ENCODE measurements around the gene SORBS2.

Gene SORBS2

GRCh38 chr4:185793716-185794115 is 18.3 kb downstream of the SORBS2 start:
- Histone ChIP-seq H3K4me3 (ENCODE audit: severe bottlenecking) (no peak overlapping the region), H3K36me3 (ENCODE audit: low read depth) (no peaks in the 10 kb centered on the region), H3K4me1 (ENCODE audit: insufficient read depth, poor library complexity, severe bottlenecking) (peaks cover 13% of the 10 kb centered on the region), H3K27me3 (ENCODE audit: insufficient read depth, poor library complexity, severe bottlenecking) (no peaks in the 10 kb centered on the region), H3K9me3 (ENCODE audit: severe bottlenecking) (no peaks in the 10 kb centered on the region), H3K27ac (ENCODE audit: poor library complexity, severe bottlenecking) (no peak overlapping the region)
- no peak for TF ChIP-seq CTCF (IDR thresholded peaks at IDR 0.05; ENCODE audit: poor library complexity, severe bottlenecking)
- ATAC-seq (ENCODE audit: low read depth): no peak
- DNase-seq (ENCODE audit: low spot score): no peak

GRCh38 chr4:185793116-185793485 is 18.9 kb downstream of the SORBS2 start:
- Histone ChIP-seq H3K27me3 (ENCODE audit: insufficient read depth, poor library complexity, severe bottlenecking) (no peaks in the 10 kb centered on the region), H3K36me3 (ENCODE audit: low read depth) (no peaks in the 10 kb centered on the region), H3K9me3 (ENCODE audit: severe bottlenecking) (no peaks in the 10 kb centered on the region), H3K4me1 (ENCODE audit: insufficient read depth, poor library complexity, severe bottlenecking) (peaks cover 13% of the 10 kb centered on the region), H3K27ac (ENCODE audit: poor library complexity, severe bottlenecking) (peak overlapping the region; percentile 38), H3K4me3 (ENCODE audit: severe bottlenecking) (no peak overlapping the region)
- ATAC-seq (ENCODE audit: low read depth): peak; percentile 11; the same call in 1 of the 3 replicates
- DNase-seq (ENCODE audit: low spot score): no peak
- no peak for TF ChIP-seq CTCF (IDR thresholded peaks at IDR 0.05; ENCODE audit: poor library complexity, severe bottlenecking)

- Histone ChIP-seq H3K9me3 (ENCODE audit: severe bottlenecking) (no peaks in the 10 kb centered on the region), H3K27ac (ENCODE audit: poor library complexity, severe bottlenecking) (peak overlapping the region; percentile 38), H3K27me3 (ENCODE audit: insufficient read depth, poor library complexity, severe bottlenecking) (no peaks in the 10 kb centered on the region), H3K36me3 (ENCODE audit: low read depth) (no peaks in the 10 kb centered on the region), H3K4me3 (ENCODE audit: severe bottlenecking) (no peak overlapping the region), H3K4me1 (ENCODE audit: insufficient read depth, poor library complexity, severe bottlenecking) (peaks cover 13% of the 10 kb centered on the region)
- no peak for TF ChIP-seq CTCF (IDR thresholded peaks at IDR 0.05; ENCODE audit: poor library complexity, severe bottlenecking)
- ATAC-seq (ENCODE audit: low read depth) (peak; percentile 96), DNase-seq (ENCODE audit: low spot score) (no peak)
These were observed 19.4 kb downstream of the SORBS2 start for GRCh38 chr4:185792384-185793115.

- Histone ChIP-seq H3K27ac (ENCODE audit: poor library complexity, severe bottlenecking) (no peak overlapping the region), H3K9me3 (ENCODE audit: severe bottlenecking) (no peaks in the 10 kb centered on the region), H3K4me3 (ENCODE audit: severe bottlenecking) (no peak overlapping the region), H3K36me3 (ENCODE audit: low read depth) (no peaks in the 10 kb centered on the region), H3K4me1 (ENCODE audit: insufficient read depth, poor library complexity, severe bottlenecking) (peaks cover 10% of the 10 kb centered on the region), H3K27me3 (ENCODE audit: insufficient read depth, poor library complexity, severe bottlenecking) (no peaks in the 10 kb centered on the region)
- no peak for TF ChIP-seq CTCF (IDR thresholded peaks at IDR 0.05; ENCODE audit: poor library complexity, severe bottlenecking)
- no peak for DNase-seq (ENCODE audit: low spot score)
- no peak for ATAC-seq (ENCODE audit: low read depth)
These were observed 23.9 kb downstream of the SORBS2 start for GRCh38 chr4:185787926-185788679.

- Histone ChIP-seq H3K27ac (ENCODE audit: poor library complexity, severe bottlenecking) (no peak overlapping the region), H3K4me3 (ENCODE audit: severe bottlenecking) (no peak overlapping the region), H3K27me3 (ENCODE audit: insufficient read depth, poor library complexity, severe bottlenecking) (no peaks in the 10 kb centered on the region), H3K36me3 (ENCODE audit: low read depth) (no peaks in the 10 kb centered on the region), H3K4me1 (ENCODE audit: insufficient read depth, poor library complexity, severe bottlenecking) (peaks cover 4% of the 10 kb centered on the region), H3K9me3 (ENCODE audit: severe bottlenecking) (no peaks in the 10 kb centered on the region)
- no peak for TF ChIP-seq CTCF (IDR thresholded peaks at IDR 0.05; ENCODE audit: poor library complexity, severe bottlenecking)
- DNase-seq (ENCODE audit: low spot score) (no peak), ATAC-seq (ENCODE audit: low read depth) (no peak)
These were observed 25.6 kb downstream of the SORBS2 start for GRCh38 chr4:185786422-185786821.

Measured in RWPE2 (cell line).